Breast epithelium (tissue), 4 donors: ENCODE measurements around the gene RPS6KL1. TPM values are rescaled to one million over a fixed set of nuclear protein-coding genes. Genes with fewer than 3 reads are reported as not detected.

Experiments used
- DNase-seq, 2 donors: peaks; one replicate each; pipeline ENCODE4 v3.0.0-alpha.2; 2019; ENCODE audit warnings: low spot score in 2 of 2
- H3K27ac ChIP-seq, 2 donors: fragments of 200-600 bp; sonication (generic) in 1 of 2; one replicate each; pipeline ENCODE4 v1.5.1; 2016 to 2019; ENCODE audit warnings: mild to moderate bottlenecking in 1 of 2
- H3K27me3 ChIP-seq, 2 donors: fragments of 200-600 bp; sonication (generic) in 1 of 2; one replicate each; pipeline versions ENCODE4 v1.5.1 to v1.6.0; 2017 to 2019; ENCODE audit warnings: control low read depth in 1 of 2, mild to moderate bottlenecking in 1 of 2
- H3K36me3 ChIP-seq: fragments of 200-600 bp; one replicate; pipeline ENCODE4 v1.5.1; 2019
- H3K4me1 ChIP-seq, 2 donors: fragments of 200-600 bp; sonication (generic); one replicate each; pipeline ENCODE4 v1.5.1; 2016 to 2019; ENCODE audit warnings: control low read depth in 1 of 2
- H3K4me3 ChIP-seq, 3 donors: fragments of 200-600 bp; sonication (generic); 1 replicate in 2 of 3; 2 replicates in 1 of 3; pipeline ENCODE4 v1.5.1; 2016 to 2019; ENCODE audit warnings: mild to moderate bottlenecking in 3 of 3, moderate library complexity in 2 of 3
- H3K9me3 ChIP-seq, 2 donors: fragments of 200-600 bp; sonication (generic) in 1 of 2; one replicate each; pipeline ENCODE4 v1.5.1; 2016 to 2019; ENCODE audit warnings: control low read depth in 1 of 2
- CTCF ChIP-seq, 3 donors: fragments of 450-650 bp; IDR thresholded peaks; one replicate each; pipeline ENCODE4 v1.5.1; 2016 to 2017; ENCODE audit warnings: antibody characterized with exemption in 3 of 3, mild to moderate bottlenecking in 3 of 3, moderate library complexity in 3 of 3
- POLR2A ChIP-seq: fragments of 450-650 bp; IDR thresholded peaks from one replicate; pipeline ENCODE4 v1.6.1; 2016; ENCODE audit warnings: antibody characterized with exemption, mild to moderate bottlenecking, moderate library complexity
- POLR2AphosphoS5 ChIP-seq, 3 donors: sonication (generic); formaldehyde crosslinking; IDR thresholded peaks; one replicate each; pipeline ENCODE4 v1.6.1; 2017; ENCODE audit warnings: antibody characterized with exemption in 3 of 3
- intact Hi-C: fragments of 100-400 bp; cut with DNase I; formaldehyde crosslinking; loops from one replicate; pipeline ENCODE4 v1.15.1; 2023; ENCODE audit warnings: low total_unique reads
- total RNA-seq, 3 donors: library from RNA; depleted of rRNA; stranded (reverse); fragments of >200 nt; gene quantifications; one replicate each; pipeline ENCODE4 v1.1.0, GENCODE V29; 2016

The RPS6KL1 gene
- total RNA-seq, 3 donors from 2014 or later: 2.9 to 5.6 (median 3.3) TPM

DNA sequence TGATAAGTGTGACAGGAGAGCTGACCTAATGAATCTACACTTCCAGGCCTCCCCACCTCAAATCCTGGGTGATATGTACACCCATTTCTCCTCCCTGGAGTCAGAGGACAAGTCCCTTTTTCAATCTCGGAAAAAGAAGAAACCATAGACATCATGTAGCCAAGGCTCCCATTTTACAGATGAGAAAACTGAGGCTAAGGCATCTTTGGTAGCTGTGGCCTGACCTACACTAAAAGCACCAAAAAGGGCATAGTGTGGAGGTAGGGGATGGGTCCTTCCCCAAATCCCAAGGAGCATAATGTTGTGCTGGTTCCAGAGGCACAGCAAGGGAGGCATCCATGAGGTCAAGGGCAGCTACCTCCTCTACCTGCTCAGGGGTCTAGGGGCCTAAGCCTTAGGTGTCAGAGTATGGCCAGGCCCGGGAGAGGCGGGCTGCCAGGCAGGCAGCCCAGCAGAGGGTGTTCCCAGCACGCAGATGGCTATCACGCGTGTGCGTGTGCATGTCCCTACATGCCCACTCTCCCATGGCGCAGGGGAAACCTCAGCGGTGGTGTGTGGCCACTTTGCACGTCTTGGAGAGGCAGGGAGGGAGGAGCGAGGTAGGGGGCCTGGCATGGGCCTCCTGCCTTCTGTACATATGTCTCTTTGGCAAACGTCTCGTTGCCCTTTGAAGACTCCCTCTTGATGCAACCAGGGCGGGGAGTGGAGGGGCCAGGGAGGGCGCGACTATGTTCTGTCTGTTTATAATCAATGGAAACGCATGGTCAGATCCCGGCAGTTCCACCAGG lies 29.8 kb upstream of the RPS6KL1 start:
- no peaks in the 10 kb centered on the region for H3K27me3 ChIP-seq
- no peaks in the 10 kb centered on the region for H3K9me3 ChIP-seq
- peak overlapping the region; percentile 55 to 77 (median 59) for H3K4me3 ChIP-seq
- H3K27ac ChIP-seq: peak overlapping the region in 1 of 2 donors; percentile 25
- no peak for TF ChIP-seq CTCF (IDR thresholded peaks at IDR 0.05)
- no peak for TF ChIP-seq POLR2A
- TF ChIP-seq POLR2AphosphoS5 (IDR thresholded peaks at IDR 0.05): no peak
- DNase-seq: no peak
- H3K36me3 ChIP-seq: no peaks in the 10 kb centered on the region
- H3K4me1 ChIP-seq: peaks cover 0 to 6% of the 10 kb centered on the region in 2 donors
- intact Hi-C loops: no loop called here

DNA sequence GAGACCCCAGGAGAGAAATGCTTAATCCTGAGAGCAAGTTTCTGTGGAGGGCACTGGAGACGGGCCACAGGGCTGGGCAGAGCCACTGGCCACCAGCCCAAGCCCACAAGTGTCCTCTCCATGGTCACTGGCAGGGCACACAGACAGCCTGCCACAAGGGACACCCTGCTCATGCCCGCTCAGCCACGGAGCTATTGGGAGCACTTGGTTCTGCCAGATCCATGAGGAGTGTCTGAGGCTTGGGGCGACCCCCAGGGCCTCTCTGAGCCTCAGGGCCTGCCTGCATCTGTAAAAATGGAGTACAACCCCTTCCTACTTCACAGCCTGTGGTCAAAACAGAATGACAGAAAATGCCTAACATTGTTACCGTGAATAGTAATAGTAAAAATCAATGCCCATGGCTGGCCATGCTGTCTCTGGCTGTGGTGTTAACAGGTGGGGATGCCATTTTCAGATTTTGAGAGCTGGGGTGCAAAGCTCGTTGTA lies 29.2 kb upstream of the RPS6KL1 start:
- no peaks in the 10 kb centered on the region for H3K27me3 ChIP-seq
- peaks cover 0 to 6% of the 10 kb centered on the region in 2 donors for H3K4me1 ChIP-seq
- no peaks in the 10 kb centered on the region for H3K9me3 ChIP-seq
- peak overlapping the region in 1 of 2 donors; percentile 65 for H3K27ac ChIP-seq
- no peaks in the 10 kb centered on the region for H3K36me3 ChIP-seq
- no peak for TF ChIP-seq CTCF (IDR thresholded peaks at IDR 0.05)
- no peak for TF ChIP-seq POLR2A
- no peak for TF ChIP-seq POLR2AphosphoS5 (IDR thresholded peaks at IDR 0.05)
- DNase-seq: no peak
- intact Hi-C loops: no loop called here
- H3K4me3 ChIP-seq: peak overlapping the region in 1 of 3 donors; percentile 31

DNA sequence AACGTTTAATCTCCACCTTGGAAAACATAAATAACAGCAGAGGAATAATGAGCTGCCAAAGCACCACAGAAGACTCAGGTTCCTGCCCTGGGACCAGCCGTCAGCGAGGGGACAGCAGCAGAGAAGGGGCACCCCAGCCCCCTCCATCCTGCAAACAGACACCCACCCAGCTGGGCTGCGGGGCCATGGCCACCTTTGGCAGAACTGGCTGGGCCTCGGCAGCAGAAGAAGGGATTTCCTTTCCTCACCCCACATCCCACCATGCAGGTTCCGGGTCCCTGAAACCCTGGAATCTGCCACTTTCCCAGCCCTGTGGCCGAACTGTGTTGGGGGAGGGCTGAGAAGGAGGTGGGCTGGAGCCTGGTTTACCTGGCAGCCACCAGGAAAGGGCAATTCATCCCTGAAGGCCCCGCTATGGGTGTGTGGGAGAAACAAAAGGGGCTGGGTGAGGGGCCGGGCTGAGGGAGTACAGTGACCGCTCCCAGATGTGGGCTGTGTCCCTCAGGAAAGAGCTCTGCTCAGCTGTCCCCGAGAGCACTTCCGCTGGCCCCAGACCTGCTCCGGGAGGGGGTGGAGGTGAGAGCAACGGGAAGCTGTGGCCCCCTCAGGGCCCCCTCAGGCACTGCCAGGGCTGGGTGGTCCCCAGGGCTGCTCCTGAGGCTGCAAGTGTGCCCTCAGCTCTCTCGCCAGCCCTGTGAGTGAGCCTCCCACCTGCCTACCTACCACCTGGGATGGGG lies 28.6 kb upstream of the RPS6KL1 start:
- no peaks in the 10 kb centered on the region for H3K9me3 ChIP-seq
- no peaks in the 10 kb centered on the region for H3K27me3 ChIP-seq
- H3K4me1 ChIP-seq: peaks cover 0 to 6% of the 10 kb centered on the region in 2 donors
- peak overlapping the region in 1 of 2 donors; percentile 65 for H3K27ac ChIP-seq
- intact Hi-C loops: no loop called here
- TF ChIP-seq POLR2A: no peak
- TF ChIP-seq CTCF (IDR thresholded peaks at IDR 0.05): no peak
- TF ChIP-seq POLR2AphosphoS5 (IDR thresholded peaks at IDR 0.05): no peak
- no peaks in the 10 kb centered on the region for H3K36me3 ChIP-seq
- DNase-seq: no peak
- peak overlapping the region in 1 of 3 donors; percentile 31 for H3K4me3 ChIP-seq

DNA sequence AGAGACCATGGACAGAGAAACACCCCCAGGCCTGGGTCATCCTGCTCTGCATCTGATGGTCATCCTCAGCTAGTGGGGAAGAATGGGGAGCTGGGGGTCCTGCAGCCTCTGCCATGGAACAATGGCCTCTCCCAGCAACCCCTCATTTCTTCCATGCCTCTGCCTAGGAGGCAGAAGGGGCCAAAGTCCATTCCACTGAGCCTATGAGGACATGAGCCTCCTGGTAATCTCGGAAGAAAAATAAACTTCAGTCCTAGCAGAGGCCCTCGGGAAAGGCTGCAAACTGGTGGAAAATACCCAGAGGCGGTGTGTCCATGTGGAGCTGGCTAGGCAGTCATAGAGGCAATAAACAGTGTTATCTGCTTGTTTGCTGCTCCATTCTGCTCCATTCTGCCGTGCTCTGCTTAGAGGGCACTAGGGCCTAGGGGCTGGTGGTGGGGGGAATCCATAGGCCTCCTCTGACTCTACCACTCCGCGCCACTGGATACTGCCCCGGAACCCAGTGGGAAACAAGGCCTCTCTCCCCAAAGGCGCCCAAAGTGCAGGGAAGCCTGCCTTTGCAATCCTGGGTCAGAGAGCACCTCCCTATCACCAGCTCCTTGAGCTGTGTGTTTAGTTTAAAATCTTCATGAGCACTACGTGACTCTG lies 27.9 kb upstream of the RPS6KL1 start:
- intact Hi-C loops: no loop called here

More for the DNA sequence above, 27.9 kb upstream of the RPS6KL1 start:
- Histone ChIP-seq H3K9me3 (no peaks in the 10 kb centered on the region), H3K36me3 (no peaks in the 10 kb centered on the region), H3K27ac (peak overlapping the region in 1 of 2 donors; percentile 65), H3K4me3 (no peak overlapping the region), H3K27me3 (no peaks in the 10 kb centered on the region), H3K4me1 (peaks cover 0 to 6% of the 10 kb centered on the region in 2 donors)
- TF ChIP-seq POLR2A (no peak), CTCF (IDR thresholded peaks at IDR 0.05) (no peak), POLR2AphosphoS5 (IDR thresholded peaks at IDR 0.05) (no peak)
- no peak for DNase-seq
